ENCODE results near the gene IQSEC1.

DNA sequence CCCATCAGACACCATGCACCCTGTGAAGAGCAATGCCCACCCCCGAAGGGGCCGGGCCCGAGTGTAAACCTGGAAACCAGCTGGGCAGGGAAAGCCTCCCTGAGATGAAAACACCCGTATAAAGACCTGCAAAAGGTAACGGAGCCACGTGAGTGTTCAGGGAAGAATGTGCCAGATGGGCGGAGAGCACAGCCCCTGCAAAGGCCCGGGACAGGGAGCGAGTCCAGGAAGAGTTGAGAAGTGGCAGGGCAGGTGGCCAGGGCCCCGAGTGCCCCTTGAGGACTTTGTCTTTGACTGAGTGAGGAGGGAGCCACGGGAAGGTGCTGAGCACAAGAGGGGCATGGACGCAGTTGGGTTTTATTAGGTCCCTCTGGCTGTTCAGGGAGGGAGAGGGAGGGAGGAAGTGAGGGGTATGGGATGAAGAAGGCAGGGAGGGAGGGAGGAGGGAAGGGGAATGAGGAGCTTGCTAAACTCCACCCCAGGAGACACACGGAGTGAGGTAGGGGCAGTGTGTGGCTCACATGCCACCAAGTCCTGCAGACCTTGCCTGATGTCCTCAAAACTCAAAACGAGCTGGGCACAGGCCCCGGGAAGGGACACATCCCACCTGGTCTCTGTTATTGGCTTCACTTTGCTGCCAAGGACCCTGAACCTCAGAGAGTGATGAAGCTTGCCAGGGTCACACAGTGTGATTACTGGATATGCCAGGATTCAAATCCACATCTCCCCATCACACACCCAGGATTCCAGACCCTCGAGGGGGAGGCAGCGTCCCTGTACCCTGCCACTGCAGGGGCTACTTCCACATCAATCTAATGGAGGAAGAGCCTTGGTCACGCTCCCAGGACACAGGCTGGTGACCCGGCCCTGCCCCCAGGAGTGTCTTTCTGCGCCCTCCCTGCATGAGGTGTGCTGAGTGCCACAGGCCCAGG, 49.1 kb upstream of the IQSEC1 start:
- TF ChIP-seq, protein P1, sequence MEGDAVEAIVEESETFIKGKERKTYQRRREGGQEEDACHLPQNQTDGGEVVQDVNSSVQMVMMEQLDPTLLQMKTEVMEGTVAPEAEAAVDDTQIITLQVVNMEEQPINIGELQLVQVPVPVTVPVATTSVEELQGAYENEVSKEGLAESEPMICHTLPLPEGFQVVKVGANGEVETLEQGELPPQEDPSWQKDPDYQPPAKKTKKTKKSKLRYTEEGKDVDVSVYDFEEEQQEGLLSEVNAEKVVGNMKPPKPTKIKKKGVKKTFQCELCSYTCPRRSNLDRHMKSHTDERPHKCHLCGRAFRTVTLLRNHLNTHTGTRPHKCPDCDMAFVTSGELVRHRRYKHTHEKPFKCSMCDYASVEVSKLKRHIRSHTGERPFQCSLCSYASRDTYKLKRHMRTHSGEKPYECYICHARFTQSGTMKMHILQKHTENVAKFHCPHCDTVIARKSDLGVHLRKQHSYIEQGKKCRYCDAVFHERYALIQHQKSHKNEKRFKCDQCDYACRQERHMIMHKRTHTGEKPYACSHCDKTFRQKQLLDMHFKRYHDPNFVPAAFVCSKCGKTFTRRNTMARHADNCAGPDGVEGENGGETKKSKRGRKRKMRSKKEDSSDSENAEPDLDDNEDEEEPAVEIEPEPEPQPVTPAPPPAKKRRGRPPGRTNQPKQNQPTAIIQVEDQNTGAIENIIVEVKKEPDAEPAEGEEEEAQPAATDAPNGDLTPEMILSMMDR (IDR thresholded peaks at IDR 0.05), result no peak
- TF ChIP-seq RCOR1 (IDR thresholded peaks at IDR 0.05; ENCODE audit: low read depth, low read length) (no peak), ESRRA (IDR thresholded peaks at IDR 0.05; ENCODE audit: borderline replicate concordance, low read length) (no peak), POLR2A (IDR thresholded peaks at IDR 0.05; ENCODE audit: low read length) (no peak), ZC3H11A (IDR thresholded peaks at IDR 0.05) (no peak), CEBPB (IDR thresholded peaks at IDR 0.05) (no peak), CHD2 (IDR thresholded peaks at IDR 0.05; ENCODE audit: low read length, partially characterized antibody) (no peak), SMC3 (IDR thresholded peaks at IDR 0.05) (no peak), MYC (IDR thresholded peaks at IDR 0.05; ENCODE audit: borderline replicate concordance, low read length) (no peak)
- TF ChIP-seq, protein P2, sequence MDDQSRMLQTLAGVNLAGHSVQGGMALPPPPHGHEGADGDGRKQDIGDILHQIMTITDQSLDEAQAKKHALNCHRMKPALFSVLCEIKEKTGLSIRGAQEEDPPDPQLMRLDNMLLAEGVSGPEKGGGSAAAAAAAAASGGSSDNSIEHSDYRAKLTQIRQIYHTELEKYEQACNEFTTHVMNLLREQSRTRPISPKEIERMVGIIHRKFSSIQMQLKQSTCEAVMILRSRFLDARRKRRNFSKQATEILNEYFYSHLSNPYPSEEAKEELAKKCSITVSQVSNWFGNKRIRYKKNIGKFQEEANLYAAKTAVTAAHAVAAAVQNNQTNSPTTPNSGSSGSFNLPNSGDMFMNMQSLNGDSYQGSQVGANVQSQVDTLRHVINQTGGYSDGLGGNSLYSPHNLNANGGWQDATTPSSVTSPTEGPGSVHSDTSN (IDR thresholded peaks at IDR 0.05), result no peak

Data from A549 (cell line).